Chondrocyte (in vitro differentiated cells): ENCODE measurements around the gene EPB41L1. TPM values are rescaled to one million over a fixed set of nuclear protein-coding genes. Genes with fewer than 3 reads are reported as not detected.

Experiments used
- DNase-seq: peaks from one replicate; pipeline ENCODE4 v3.0.0; 2021; ENCODE audit warnings: mixed read lengths, low spot score
- H3K27ac Mint-ChIP-seq: one replicate; pipeline ENCODE4 v1.8.0; 2021; ENCODE audit warnings: mild to moderate bottlenecking, moderate library complexity, mixed read lengths; ENCODE audit not compliant: unreplicated experiment
- H3K27me3 Mint-ChIP-seq: 2 replicates; pipeline ENCODE4 v1.8.0; 2021; ENCODE audit warnings: low read depth, mixed read lengths
- H3K36me3 Mint-ChIP-seq: 2 replicates; pipeline ENCODE4 v1.8.0; 2021; ENCODE audit warnings: low read depth, mixed read lengths
- H3K4me1 Mint-ChIP-seq: 2 replicates; pipeline ENCODE4 v1.8.0; 2021; ENCODE audit warnings: low read depth, mild to moderate bottlenecking, mixed read lengths
- H3K4me3 Mint-ChIP-seq: one replicate; pipeline ENCODE4 v1.8.0; 2021; ENCODE audit warnings: mild to moderate bottlenecking, moderate library complexity, mixed read lengths; ENCODE audit not compliant: unreplicated experiment
- H3K9me3 Mint-ChIP-seq: 2 replicates; pipeline ENCODE4 v1.8.0; 2021; ENCODE audit warnings: low read depth, mixed read lengths
- total RNA-seq: library from RNA; stranded (reverse); gene quantifications from 3 replicates; pipeline ENCODE4 v1.2.1, GENCODE V29; 2021
- TF ChIP-seq, protein P1 (sequence below): fragments of 200-600 bp; sonication (generic); IDR thresholded peaks from 2 replicates; pipeline ENCODE4 v1.5.0; 2021; ENCODE audit warnings: antibody characterized with exemption, mild to moderate bottlenecking, moderate library complexity

EPB41L1 gene
- total RNA-seq, 1 donor from 2014 or later = 42.1 TPM

DNA sequence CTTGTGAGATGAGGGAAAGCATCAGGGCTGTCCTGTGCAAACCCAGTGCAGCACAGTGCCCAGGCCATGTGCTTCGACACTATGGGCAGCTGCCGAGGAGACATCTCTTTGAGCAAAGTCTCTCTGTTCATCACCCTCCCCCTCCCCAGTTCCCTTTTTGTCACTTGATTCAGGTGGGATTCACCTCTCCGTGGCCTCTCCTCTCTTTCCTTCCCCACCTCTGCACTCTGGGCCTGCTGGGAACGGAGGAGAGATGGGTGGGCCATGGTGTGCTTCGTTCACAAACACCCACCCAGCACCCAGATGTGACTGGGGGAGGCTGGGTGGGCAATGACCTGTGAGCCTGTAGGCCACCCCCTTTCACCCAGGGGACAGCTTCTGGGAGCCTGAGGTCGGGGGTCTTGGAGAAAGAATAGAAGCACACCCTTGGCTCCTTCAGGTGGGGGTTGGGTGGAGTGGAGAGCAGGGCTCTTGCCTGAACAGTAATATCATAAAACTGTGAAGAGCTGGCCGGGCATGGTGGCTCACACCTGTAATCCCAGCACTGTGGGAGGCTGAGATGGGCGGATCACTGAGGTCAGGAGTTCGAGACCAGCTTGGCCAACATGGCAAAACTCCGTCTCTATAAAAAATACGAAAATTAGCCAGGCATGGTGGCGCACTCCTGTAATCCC, 118.1 kb downstream of the EPB41L1 start:
- no peak overlapping the region for H3K4me3 Mint-ChIP-seq
- no peaks in the 10 kb centered on the region for H3K9me3 Mint-ChIP-seq
- H3K27ac Mint-ChIP-seq = no peak overlapping the region
- peaks cover 4% of the 10 kb centered on the region for H3K4me1 Mint-ChIP-seq
- no peak for DNase-seq
- TF ChIP-seq, protein P1, sequence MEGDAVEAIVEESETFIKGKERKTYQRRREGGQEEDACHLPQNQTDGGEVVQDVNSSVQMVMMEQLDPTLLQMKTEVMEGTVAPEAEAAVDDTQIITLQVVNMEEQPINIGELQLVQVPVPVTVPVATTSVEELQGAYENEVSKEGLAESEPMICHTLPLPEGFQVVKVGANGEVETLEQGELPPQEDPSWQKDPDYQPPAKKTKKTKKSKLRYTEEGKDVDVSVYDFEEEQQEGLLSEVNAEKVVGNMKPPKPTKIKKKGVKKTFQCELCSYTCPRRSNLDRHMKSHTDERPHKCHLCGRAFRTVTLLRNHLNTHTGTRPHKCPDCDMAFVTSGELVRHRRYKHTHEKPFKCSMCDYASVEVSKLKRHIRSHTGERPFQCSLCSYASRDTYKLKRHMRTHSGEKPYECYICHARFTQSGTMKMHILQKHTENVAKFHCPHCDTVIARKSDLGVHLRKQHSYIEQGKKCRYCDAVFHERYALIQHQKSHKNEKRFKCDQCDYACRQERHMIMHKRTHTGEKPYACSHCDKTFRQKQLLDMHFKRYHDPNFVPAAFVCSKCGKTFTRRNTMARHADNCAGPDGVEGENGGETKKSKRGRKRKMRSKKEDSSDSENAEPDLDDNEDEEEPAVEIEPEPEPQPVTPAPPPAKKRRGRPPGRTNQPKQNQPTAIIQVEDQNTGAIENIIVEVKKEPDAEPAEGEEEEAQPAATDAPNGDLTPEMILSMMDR = no peak
- H3K27me3 Mint-ChIP-seq = peaks cover 14% of the 10 kb centered on the region
- no peaks in the 10 kb centered on the region for H3K36me3 Mint-ChIP-seq

DNA sequence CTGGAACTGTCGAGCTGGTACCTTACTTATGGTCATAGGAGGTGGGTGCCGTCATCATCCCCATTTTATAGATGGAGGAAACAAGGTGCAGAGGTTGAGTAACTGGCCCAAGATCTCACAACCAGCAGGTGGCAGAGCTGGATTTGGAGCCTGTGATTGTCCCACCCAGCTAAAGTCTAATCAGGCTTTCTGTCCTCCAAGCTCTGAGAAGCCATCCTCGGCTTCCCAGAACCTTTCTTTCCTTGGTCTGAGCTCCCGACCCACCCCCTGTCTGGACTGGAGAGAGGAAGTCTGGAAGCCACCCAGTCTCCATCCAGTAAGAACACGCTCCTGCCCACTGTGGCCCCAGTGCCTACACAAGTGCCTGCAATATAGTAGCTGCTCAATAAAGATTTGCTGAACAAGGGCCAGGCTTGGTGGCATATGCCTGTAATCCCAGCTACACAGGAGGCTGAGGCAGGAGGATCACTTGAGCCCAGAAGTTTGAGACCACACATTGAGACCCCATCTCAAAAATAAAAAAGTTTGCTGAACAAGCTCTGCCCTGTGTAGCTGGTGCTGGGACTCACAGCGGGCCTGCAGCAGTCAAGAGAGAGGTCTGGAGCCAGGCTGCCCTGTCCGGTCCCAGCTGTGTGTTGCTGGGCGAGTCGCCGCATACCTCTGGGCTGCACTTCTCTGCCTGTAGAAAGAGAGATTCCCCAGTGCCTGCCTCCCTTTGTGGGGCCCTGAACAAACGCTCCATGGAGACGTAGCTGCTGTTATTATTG, 119.1 kb downstream of the EPB41L1 start:
- no peaks in the 10 kb centered on the region for H3K36me3 Mint-ChIP-seq
- no peak overlapping the region for H3K27ac Mint-ChIP-seq
- H3K27me3 Mint-ChIP-seq = peaks cover 20% of the 10 kb centered on the region
- H3K4me3 Mint-ChIP-seq = no peak overlapping the region
- no peak for DNase-seq
- TF ChIP-seq, protein P1 = peak; percentile 72
- H3K4me1 Mint-ChIP-seq = peaks cover 2% of the 10 kb centered on the region
- H3K9me3 Mint-ChIP-seq = no peaks in the 10 kb centered on the region

DNA sequence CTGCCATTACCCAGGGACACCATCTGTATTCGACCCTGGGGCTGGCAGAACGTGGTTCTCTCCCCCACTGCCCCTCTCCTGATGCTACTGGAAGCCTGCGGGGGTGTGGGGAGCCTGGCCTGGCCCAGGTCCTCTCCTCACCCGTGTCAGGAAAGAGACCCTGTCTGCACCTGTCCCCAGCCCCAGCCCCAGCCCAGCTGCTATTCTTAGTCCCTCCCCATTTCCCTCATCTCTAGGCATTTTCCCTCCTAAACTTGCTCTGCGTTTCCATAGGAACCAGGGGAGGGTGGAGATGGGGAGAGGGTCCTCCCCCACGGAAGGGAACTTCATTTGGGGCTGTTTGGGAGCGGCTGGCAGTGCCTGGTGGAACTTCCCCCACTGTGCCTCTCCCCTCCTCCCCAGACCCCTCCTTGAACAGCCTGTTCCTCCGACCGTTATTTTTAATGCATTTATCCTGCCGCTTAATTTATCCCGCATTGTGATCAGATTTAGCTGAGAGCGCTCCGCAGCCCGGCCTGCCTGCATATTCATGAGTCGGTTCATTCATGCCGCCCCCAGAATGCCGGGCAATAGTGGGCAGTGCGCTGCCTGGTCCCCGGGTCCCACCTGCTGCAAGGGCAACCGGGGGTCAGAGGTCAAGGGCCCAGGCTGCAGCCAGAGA, 119.8 kb downstream of the EPB41L1 start:
- no peak overlapping the region for H3K4me3 Mint-ChIP-seq
- no peaks in the 10 kb centered on the region for H3K9me3 Mint-ChIP-seq
- H3K27ac Mint-ChIP-seq = no peak overlapping the region
- H3K4me1 Mint-ChIP-seq = no peaks in the 10 kb centered on the region
- TF ChIP-seq, protein P1 = no peak
- no peaks in the 10 kb centered on the region for H3K36me3 Mint-ChIP-seq
- DNase-seq = no peak
- H3K27me3 Mint-ChIP-seq = peaks cover 20% of the 10 kb centered on the region

DNA sequence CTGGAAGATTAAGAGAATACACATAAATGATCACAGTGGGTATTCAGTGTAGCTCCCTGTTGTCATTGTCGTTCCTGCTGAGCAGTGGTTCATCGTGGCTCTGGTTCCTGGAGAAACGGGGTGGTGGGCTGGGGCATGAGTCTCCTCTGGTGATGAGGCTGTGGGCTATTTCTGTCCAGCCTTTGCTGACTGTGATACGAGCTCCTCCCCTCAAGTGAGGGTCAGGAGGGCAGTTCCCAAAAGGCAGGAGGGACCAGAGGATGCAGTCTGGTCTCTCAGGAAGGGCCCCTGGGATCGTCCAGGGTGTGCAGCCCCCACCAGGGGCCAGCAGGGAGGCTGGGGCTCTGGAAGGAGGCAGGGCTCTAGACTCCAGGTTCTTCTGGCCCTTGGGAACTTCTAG, 120.5 kb downstream of the EPB41L1 start:
- DNase-seq = no peak
- Mint-ChIP-seq H3K27ac (no peak overlapping the region), H3K9me3 (no peaks in the 10 kb centered on the region)

More for the DNA sequence above, 120.5 kb downstream of the EPB41L1 start:
- H3K27me3 Mint-ChIP-seq = peaks cover 23% of the 10 kb centered on the region
- TF ChIP-seq, protein P1 = no peak
- no peak overlapping the region for H3K4me3 Mint-ChIP-seq
- no peaks in the 10 kb centered on the region for H3K4me1 Mint-ChIP-seq
- no peaks in the 10 kb centered on the region for H3K36me3 Mint-ChIP-seq
